ENCODE results near the gene NUMB. TPM values are rescaled to one million over a fixed set of nuclear protein-coding genes. Genes with fewer than 3 reads are reported as not detected.

NUMB gene
- total RNA-seq, 4 donors from 2014 or later: 43.1 to 83.4 (median 50.2) TPM

DNA sequence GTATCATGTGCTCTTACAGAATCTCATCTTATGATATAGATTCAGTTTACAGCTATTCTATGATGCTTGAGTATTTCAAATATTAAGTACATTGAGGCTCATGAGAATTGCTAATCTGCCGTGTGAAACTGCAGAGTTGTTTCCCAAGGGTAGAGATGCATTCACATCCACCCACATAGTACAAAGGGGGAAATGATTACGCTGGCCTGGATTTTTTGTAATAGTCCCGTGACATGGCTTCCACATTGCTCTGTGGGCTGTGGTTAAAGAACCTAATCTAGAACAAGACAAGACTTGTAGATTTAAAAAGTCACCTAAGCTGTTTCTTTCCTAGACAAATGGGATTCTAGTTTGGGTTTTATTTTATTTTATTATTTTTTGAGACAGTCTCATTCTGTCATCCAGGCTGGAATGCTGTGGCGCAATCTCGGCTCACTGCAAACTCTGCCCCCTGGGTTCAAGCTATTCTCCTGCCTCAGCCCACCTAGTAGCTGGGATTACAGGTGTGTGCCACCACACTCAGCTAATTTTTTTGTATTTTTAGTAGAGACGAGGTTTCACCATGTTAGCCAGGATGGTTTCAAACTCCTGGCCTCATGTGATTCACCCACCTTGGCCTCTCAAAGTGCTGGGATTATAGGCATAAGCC, 19.4 kb upstream of the NUMB start:
- Histone ChIP-seq H3K36me3 (no peaks in the 10 kb centered on the region), H3K4me3 (no peak overlapping the region), H3K27me3 (no peaks in the 10 kb centered on the region), H3K9me3 (no peaks in the 10 kb centered on the region), H3K27ac (no peak overlapping the region), H3K4me1 (peaks cover 7% of the 10 kb centered on the region)
- TF ChIP-seq EP300 (IDR thresholded peaks at IDR 0.05) (no peak), POLR2A (IDR thresholded peaks at IDR 0.05) (no peak), POLR2AphosphoS5 (IDR thresholded peaks at IDR 0.05) (no peak)
- TF ChIP-seq, protein P1, sequence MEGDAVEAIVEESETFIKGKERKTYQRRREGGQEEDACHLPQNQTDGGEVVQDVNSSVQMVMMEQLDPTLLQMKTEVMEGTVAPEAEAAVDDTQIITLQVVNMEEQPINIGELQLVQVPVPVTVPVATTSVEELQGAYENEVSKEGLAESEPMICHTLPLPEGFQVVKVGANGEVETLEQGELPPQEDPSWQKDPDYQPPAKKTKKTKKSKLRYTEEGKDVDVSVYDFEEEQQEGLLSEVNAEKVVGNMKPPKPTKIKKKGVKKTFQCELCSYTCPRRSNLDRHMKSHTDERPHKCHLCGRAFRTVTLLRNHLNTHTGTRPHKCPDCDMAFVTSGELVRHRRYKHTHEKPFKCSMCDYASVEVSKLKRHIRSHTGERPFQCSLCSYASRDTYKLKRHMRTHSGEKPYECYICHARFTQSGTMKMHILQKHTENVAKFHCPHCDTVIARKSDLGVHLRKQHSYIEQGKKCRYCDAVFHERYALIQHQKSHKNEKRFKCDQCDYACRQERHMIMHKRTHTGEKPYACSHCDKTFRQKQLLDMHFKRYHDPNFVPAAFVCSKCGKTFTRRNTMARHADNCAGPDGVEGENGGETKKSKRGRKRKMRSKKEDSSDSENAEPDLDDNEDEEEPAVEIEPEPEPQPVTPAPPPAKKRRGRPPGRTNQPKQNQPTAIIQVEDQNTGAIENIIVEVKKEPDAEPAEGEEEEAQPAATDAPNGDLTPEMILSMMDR (IDR thresholded peaks at IDR 0.05): no peak
- no peak for DNase-seq (ENCODE audit: low spot score in 2 of 2)
- 61% methylated on average over 6 of the region's 6 CpGs for WGBS

GRCh38 chr14:73476451-73476931, 18.1 kb upstream of the NUMB start:
- no peak for DNase-seq (ENCODE audit: low spot score in 2 of 2)
- H3K27me3 ChIP-seq: no peaks in the 10 kb centered on the region

DNA sequence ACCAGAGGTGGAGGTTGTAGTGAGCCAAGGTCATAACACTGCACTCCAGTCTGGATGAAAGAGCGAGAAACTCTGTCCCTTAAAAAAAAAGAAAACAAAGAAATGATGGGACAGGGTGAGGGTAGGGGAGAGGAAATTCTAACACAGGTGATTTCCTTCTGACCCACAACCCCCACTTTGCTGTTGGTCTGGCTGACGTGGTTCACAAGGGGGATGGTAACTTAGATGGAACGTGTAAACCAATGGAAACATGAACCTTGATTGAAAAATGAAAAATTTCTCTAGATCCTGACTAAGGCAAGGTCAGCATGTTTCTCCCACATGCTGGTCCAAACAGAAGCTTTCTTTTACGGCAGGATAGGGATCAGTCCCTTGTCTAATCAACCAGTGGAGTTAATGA, 16.6 kb upstream of the NUMB start:
- no peak for TF ChIP-seq EP300 (IDR thresholded peaks at IDR 0.05)
- TF ChIP-seq, protein P1 (IDR thresholded peaks at IDR 0.05): no peak
- no peak for TF ChIP-seq POLR2AphosphoS5 (IDR thresholded peaks at IDR 0.05)
- TF ChIP-seq POLR2A (IDR thresholded peaks at IDR 0.05): no peak
- DNase-seq (ENCODE audit: low spot score in 2 of 2): no peak
- WGBS: 74% methylated on average over 4 of the region's 4 CpGs
- H3K4me1 ChIP-seq: peaks cover 7% of the 10 kb centered on the region
- H3K27me3 ChIP-seq: no peaks in the 10 kb centered on the region
- no peaks in the 10 kb centered on the region for H3K9me3 ChIP-seq
- no peak overlapping the region for H3K4me3 ChIP-seq
- no peaks in the 10 kb centered on the region for H3K36me3 ChIP-seq
- H3K27ac ChIP-seq: no peak overlapping the region

More at GRCh38 chr14:73476451-73476931, 18.1 kb upstream of the NUMB start:
- TF ChIP-seq, protein P1 (IDR thresholded peaks at IDR 0.05): no peak
- TF ChIP-seq POLR2AphosphoS5 (IDR thresholded peaks at IDR 0.05) (no peak), EP300 (IDR thresholded peaks at IDR 0.05) (no peak)
- Histone ChIP-seq H3K4me1 (peaks cover 7% of the 10 kb centered on the region), H3K27ac (no peak overlapping the region), H3K4me3 (no peak overlapping the region), H3K9me3 (no peaks in the 10 kb centered on the region), H3K36me3 (no peaks in the 10 kb centered on the region)
- WGBS: 59% methylated on average over 3 of the region's 3 CpGs

DNA sequence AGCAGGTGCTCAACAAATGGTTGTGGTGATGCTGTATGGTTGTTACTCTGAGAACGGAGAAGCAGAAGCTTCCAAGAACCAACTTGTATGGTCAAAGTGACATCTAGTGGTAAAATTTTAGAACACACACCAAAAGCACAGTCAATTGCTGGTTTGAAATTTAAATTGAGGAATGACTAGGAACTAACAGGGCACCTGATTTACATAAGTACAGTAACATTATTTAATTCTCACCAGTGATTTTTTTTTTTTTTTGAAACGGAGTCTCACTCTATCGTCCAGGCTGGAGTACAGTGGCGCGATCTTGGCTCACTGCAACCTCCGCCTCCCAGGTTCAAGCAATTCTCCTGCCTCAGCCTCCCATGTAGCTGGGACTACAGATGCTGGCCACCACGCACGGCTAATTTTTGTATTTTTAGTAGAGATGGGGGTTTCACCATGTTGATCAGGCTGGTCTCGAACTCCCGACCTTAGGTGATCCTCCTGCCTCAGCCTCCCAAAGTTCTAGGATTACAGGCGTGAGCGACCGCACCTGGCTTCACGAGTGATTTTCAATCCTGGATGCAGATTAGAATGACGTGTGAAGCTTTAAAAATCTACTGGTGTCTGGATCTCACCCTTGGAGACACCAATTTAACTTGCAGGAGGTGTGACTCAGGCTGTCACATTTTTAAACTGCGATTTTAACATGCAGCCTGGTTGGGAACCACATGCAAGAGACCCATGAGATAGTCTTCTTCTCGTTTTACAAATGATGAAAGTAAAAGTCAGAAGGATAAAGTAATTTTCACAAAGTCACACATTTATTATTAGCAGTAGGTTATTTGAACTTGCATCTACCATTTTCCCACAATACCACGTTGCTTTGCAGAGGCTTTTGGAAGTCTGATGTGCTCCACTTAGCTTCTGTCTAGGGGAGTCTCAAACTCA, 14.1 kb upstream of the NUMB start:
- H3K27me3 ChIP-seq: no peaks in the 10 kb centered on the region
- no peaks in the 10 kb centered on the region for H3K36me3 ChIP-seq
- no peak overlapping the region for H3K4me3 ChIP-seq
- no peak overlapping the region for H3K27ac ChIP-seq
- H3K4me1 ChIP-seq: no peaks in the 10 kb centered on the region
- WGBS: 63% methylated on average over 18 of the region's 18 CpGs
- H3K9me3 ChIP-seq: no peaks in the 10 kb centered on the region
- TF ChIP-seq, protein P1 (IDR thresholded peaks at IDR 0.05): peak; percentile 55 to 70
- TF ChIP-seq POLR2AphosphoS5 (IDR thresholded peaks at IDR 0.05) (no peak), POLR2A (IDR thresholded peaks at IDR 0.05) (no peak)
- DNase-seq (ENCODE audit: low spot score in 2 of 2): no peak

- TF ChIP-seq POLR2AphosphoS5 (IDR thresholded peaks at IDR 0.05) (no peak), EP300 (IDR thresholded peaks at IDR 0.05) (no peak), POLR2A (IDR thresholded peaks at IDR 0.05) (no peak)
- TF ChIP-seq, protein P1 (IDR thresholded peaks at IDR 0.05): no peak
- Histone ChIP-seq H3K4me1 (no peaks in the 10 kb centered on the region), H3K36me3 (no peaks in the 10 kb centered on the region), H3K27me3 (no peaks in the 10 kb centered on the region), H3K4me3 (no peak overlapping the region), H3K9me3 (no peaks in the 10 kb centered on the region), H3K27ac (no peak overlapping the region)
- DNase-seq (ENCODE audit: low spot score in 2 of 2): no peak
- WGBS: 76% methylated on average over 6 of the region's 6 CpGs
Measured at GRCh38 chr14:73471582-73472184, 13.3 kb upstream of the NUMB start.

All from suprapubic skin (tissue), 4 donors.